ENCODE results near the gene FUZ.

FUZ gene

DNA sequence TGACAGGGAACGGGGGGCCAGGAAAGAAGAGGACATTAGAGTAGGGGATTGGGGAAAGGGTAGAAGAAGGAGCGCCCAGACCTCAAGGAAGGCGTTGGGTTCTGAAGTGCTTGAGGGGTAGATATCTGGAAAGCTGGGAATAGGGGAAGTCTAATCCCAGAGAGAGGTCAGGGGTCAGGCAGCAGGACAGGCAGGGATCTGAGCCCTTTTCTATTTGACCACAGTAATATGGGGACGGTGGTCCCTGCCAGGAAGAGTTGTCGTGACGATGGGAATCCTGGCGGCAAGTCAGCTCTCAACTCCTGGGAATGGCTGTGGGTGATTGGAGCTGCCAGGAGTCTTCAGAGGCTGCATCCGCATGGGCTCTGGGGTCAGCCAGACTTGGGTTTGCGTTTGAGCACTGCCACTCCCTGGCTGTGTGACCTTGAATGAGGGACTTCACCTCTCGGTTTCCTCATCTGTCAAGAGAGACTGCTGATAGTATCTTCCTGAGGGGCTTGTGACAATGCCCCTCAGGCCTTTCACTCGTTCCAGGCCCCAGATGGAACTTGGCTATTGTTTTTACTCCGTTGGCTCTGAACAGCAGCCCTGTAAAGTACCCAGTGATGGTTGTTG, 45.0 kb downstream of the FUZ start:
- Histone ChIP-seq H3K27ac (ENCODE audit: extremely low read depth, low read depth, low read length) (0 out of 2 replicates have a peak overlapping the region, but pooled peaks have one; percentile 36), H3K36me3 (ENCODE audit: control insufficient read depth in 2 of 2, insufficient read depth in 1 of 2, low read length in 2 of 2) (peaks cover 0 to 4% of the 10 kb centered on the region in 2 experiments; a peak in 1 of 3 replicates), H3K9me3 (ENCODE audit: control insufficient read depth, insufficient read depth, low read depth, low read length) (no peaks in the 10 kb centered on the region), H3K4me3 (ENCODE audit: low read depth, low read length) (peak overlapping the region; percentile 98), H3K4me1 (ENCODE audit: control insufficient read depth, insufficient read depth, low read length) (peaks cover 20% of the 10 kb centered on the region)
- CTCF ChIA-PET, result interaction anchor here (1.4 kb wide), 1 partner anchor 78 kb away, joined by 3 read pairs; no protein-coding TSS in a partner anchor
- POLR2A ChIA-PET, result interaction anchor here (1.2 to 2.1 kb wide), 3 partner anchors 45 to 269 kb away, joined by 3 to 8 read pairs (median 4); partner anchors contain the start of gene FUZ
- TF ChIP-seq ZNF785 (tag by site-specific recombination; IDR thresholded peaks at IDR 0.05) (no peak), ZNF473 (tag by site-specific recombination; IDR thresholded peaks at IDR 0.05) (no peak), ZNF560 (tag by site-specific recombination; IDR thresholded peaks at IDR 0.05; ENCODE audit: borderline replicate concordance) (no peak)
- TF ChIP-seq, protein P1, sequence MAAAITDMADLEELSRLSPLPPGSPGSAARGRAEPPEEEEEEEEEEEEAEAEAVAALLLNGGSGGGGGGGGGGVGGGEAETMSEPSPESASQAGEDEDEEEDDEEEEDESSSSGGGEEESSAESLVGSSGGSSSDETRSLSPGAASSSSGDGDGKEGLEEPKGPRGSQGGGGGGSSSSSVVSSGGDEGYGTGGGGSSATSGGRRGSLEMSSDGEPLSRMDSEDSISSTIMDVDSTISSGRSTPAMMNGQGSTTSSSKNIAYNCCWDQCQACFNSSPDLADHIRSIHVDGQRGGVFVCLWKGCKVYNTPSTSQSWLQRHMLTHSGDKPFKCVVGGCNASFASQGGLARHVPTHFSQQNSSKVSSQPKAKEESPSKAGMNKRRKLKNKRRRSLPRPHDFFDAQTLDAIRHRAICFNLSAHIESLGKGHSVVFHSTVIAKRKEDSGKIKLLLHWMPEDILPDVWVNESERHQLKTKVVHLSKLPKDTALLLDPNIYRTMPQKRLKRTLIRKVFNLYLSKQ (tag by site-specific recombination; IDR thresholded peaks at IDR 0.05; ENCODE audit: borderline replicate concordance), result no peak

DNA sequence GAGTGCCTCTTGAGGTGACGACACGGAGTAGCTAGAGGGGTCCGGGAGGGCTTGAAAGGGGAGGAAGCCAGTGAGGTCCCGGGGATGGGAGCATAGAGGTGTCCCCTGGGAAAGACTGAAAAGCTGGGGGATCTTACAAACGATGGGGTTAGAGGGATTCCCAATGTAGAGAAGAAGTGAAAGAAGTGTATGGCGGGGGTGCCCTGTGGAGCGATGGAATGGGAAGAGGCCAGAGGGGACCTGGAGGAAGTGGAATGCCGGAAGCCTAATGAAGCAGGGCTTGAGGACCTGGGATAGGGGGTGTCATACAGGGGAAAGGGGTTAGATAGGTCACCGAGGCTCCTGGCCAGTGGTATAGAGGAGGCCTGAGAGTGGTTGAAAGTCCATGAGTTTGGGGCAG, 45.7 kb downstream of the FUZ start:
- Histone ChIP-seq H3K4me3 (ENCODE audit: low read depth, low read length) (peak overlapping the region; percentile 98), H3K36me3 (ENCODE audit: control insufficient read depth in 2 of 2, insufficient read depth in 1 of 2, low read length in 2 of 2) (peaks cover 0 to 4% of the 10 kb centered on the region in 2 experiments; a peak in 1 of 3 replicates), H3K9me3 (ENCODE audit: control insufficient read depth, insufficient read depth, low read depth, low read length) (no peaks in the 10 kb centered on the region), H3K4me1 (ENCODE audit: control insufficient read depth, insufficient read depth, low read length) (peaks cover 20% of the 10 kb centered on the region), H3K27ac (ENCODE audit: extremely low read depth, low read depth, low read length) (peak overlapping the region; percentile 71)
- TF ChIP-seq, protein P2, sequence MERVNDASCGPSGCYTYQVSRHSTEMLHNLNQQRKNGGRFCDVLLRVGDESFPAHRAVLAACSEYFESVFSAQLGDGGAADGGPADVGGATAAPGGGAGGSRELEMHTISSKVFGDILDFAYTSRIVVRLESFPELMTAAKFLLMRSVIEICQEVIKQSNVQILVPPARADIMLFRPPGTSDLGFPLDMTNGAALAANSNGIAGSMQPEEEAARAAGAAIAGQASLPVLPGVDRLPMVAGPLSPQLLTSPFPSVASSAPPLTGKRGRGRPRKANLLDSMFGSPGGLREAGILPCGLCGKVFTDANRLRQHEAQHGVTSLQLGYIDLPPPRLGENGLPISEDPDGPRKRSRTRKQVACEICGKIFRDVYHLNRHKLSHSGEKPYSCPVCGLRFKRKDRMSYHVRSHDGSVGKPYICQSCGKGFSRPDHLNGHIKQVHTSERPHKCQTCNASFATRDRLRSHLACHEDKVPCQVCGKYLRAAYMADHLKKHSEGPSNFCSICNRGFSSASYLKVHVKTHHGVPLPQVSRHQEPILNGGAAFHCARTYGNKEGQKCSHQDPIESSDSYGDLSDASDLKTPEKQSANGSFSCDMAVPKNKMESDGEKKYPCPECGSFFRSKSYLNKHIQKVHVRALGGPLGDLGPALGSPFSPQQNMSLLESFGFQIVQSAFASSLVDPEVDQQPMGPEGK (tag by site-specific recombination; IDR thresholded peaks at IDR 0.05), result no peak
- TF ChIP-seq ZNF138 (tag by site-specific recombination; IDR thresholded peaks at IDR 0.05; ENCODE audit: borderline replicate concordance) (no peak), ZNF707 (tag by site-specific recombination; IDR thresholded peaks at IDR 0.05) (no peak), ZNF335 (tag by site-specific recombination; conservative IDR thresholded peaks at IDR 0.05) (peak; percentile 91)
- TF ChIP-seq, protein P3, sequence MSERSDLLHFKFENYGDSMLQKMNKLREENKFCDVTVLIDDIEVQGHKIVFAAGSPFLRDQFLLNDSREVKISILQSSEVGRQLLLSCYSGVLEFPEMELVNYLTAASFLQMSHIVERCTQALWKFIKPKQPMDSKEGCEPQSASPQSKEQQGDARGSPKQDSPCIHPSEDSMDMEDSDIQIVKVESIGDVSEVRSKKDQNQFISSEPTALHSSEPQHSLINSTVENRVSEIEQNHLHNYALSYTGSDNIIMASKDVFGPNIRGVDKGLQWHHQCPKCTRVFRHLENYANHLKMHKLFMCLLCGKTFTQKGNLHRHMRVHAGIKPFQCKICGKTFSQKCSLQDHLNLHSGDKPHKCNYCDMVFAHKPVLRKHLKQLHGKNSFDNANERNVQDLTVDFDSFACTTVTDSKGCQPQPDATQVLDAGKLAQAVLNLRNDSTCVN (tag by site-specific recombination; optimal IDR thresholded peaks at IDR 0.05), result peak; percentile 14
- TF ChIP-seq, protein P4, sequence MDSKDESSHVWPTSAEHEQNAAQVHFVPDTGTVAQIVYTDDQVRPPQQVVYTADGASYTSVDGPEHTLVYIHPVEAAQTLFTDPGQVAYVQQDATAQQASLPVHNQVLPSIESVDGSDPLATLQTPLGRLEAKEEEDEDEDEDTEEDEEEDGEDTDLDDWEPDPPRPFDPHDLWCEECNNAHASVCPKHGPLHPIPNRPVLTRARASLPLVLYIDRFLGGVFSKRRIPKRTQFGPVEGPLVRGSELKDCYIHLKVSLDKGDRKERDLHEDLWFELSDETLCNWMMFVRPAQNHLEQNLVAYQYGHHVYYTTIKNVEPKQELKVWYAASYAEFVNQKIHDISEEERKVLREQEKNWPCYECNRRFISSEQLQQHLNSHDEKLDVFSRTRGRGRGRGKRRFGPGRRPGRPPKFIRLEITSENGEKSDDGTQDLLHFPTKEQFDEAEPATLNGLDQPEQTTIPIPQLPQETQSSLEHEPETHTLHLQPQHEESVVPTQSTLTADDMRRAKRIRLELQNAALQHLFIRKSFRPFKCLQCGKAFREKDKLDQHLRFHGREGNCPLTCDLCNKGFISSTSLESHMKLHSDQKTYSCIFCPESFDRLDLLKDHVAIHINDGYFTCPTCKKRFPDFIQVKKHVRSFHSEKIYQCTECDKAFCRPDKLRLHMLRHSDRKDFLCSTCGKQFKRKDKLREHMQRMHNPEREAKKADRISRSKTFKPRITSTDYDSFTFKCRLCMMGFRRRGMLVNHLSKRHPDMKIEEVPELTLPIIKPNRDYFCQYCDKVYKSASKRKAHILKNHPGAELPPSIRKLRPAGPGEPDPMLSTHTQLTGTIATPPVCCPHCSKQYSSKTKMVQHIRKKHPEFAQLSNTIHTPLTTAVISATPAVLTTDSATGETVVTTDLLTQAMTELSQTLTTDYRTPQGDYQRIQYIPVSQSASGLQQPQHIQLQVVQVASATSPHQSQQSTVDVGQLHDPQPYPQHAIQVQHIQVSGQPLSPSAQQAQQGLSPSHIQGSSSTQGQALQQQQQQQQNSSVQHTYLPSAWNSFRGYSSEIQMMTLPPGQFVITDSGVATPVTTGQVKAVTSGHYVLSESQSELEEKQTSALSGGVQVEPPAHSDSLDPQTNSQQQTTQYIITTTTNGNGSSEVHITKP (tag by site-specific recombination; IDR thresholded peaks at IDR 0.05), result peak; percentile 24; the same call in 1 of the 2 replicates
- TF ChIP-seq, protein P5, sequence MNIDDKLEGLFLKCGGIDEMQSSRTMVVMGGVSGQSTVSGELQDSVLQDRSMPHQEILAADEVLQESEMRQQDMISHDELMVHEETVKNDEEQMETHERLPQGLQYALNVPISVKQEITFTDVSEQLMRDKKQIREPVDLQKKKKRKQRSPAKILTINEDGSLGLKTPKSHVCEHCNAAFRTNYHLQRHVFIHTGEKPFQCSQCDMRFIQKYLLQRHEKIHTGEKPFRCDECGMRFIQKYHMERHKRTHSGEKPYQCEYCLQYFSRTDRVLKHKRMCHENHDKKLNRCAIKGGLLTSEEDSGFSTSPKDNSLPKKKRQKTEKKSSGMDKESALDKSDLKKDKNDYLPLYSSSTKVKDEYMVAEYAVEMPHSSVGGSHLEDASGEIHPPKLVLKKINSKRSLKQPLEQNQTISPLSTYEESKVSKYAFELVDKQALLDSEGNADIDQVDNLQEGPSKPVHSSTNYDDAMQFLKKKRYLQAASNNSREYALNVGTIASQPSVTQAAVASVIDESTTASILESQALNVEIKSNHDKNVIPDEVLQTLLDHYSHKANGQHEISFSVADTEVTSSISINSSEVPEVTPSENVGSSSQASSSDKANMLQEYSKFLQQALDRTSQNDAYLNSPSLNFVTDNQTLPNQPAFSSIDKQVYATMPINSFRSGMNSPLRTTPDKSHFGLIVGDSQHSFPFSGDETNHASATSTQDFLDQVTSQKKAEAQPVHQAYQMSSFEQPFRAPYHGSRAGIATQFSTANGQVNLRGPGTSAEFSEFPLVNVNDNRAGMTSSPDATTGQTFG (tag by site-specific recombination; IDR thresholded peaks at IDR 0.05; ENCODE audit: borderline replicate concordance), result no peak
- TF ChIP-seq, protein P6, sequence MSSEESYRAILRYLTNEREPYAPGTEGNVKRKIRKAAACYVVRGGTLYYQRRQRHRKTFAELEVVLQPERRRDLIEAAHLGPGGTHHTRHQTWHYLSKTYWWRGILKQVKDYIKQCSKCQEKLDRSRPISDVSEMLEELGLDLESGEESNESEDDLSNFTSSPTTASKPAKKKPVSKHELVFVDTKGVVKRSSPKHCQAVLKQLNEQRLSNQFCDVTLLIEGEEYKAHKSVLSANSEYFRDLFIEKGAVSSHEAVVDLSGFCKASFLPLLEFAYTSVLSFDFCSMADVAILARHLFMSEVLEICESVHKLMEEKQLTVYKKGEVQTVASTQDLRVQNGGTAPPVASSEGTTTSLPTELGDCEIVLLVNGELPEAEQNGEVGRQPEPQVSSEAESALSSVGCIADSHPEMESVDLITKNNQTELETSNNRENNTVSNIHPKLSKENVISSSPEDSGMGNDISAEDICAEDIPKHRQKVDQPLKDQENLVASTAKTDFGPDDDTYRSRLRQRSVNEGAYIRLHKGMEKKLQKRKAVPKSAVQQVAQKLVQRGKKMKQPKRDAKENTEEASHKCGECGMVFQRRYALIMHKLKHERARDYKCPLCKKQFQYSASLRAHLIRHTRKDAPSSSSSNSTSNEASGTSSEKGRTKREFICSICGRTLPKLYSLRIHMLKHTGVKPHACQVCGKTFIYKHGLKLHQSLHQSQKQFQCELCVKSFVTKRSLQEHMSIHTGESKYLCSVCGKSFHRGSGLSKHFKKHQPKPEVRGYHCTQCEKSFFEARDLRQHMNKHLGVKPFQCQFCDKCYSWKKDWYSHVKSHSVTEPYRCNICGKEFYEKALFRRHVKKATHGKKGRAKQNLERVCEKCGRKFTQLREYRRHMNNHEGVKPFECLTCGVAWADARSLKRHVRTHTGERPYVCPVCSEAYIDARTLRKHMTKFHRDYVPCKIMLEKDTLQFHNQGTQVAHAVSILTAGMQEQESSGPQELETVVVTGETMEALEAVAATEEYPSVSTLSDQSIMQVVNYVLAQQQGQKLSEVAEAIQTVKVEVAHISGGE (tag by site-specific recombination; conservative IDR thresholded peaks at IDR 0.05; ENCODE audit: low read depth), result peak; percentile 59; the same call in 1 of the 2 replicates
- TF ChIP-seq, protein P7, sequence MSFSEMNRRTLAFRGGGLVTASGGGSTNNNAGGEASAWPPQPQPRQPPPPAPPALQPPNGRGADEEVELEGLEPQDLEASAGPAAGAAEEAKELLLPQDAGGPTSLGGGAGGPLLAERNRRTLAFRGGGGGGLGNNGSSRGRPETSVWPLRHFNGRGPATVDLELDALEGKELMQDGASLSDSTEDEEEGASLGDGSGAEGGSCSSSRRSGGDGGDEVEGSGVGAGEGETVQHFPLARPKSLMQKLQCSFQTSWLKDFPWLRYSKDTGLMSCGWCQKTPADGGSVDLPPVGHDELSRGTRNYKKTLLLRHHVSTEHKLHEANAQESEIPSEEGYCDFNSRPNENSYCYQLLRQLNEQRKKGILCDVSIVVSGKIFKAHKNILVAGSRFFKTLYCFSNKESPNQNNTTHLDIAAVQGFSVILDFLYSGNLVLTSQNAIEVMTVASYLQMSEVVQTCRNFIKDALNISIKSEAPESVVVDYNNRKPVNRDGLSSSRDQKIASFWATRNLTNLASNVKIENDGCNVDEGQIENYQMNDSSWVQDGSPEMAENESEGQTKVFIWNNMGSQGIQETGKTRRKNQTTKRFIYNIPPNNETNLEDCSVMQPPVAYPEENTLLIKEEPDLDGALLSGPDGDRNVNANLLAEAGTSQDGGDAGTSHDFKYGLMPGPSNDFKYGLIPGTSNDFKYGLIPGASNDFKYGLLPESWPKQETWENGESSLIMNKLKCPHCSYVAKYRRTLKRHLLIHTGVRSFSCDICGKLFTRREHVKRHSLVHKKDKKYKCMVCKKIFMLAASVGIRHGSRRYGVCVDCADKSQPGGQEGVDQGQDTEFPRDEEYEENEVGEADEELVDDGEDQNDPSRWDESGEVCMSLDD (tag by site-specific recombination; IDR thresholded peaks at IDR 0.05), result peak; percentile 2; the same call in 1 of the 2 replicates
- CTCF ChIA-PET, result interaction anchor here (0.6 to 1.5 kb wide), 2 partner anchors 50 to 95 kb away, joined by 3 to 9 read pairs; no protein-coding TSS in a partner anchor
- POLR2A ChIA-PET, result interaction anchor here (0.5 to 2.1 kb wide), 18 partner anchors 12 to 788 kb away, joined by 3 to 15 read pairs (median 4); partner anchors contain the start of genes ADM5, FUZ, NUP62 and PTOV1

All from HEK293 (cell line).